GM20000 (cell line): ENCODE data around the gene DNAJC5.
A peak's percentile ranks its signal among the peaks of the same experiment; 100 is the strongest.

Source experiments
- DNase-seq: peaks from one replicate; pipeline ENCODE4 v3.0.0; 2012; ENCODE audit warnings: low spot score
- TF ChIP-seq, protein P1 (sequence below): IDR thresholded peaks from 2 replicates; pipeline ENCODE4 v1.5.1; 2012; ENCODE audit warnings: mild to moderate bottlenecking, control low read depth; ENCODE audit errors: extremely low read depth, missing control alignments

The DNAJC5 gene

GRCh38 chr20:63953764-63954429 is 59.0 kb downstream of the DNAJC5 start:
- TF ChIP-seq, protein P1, sequence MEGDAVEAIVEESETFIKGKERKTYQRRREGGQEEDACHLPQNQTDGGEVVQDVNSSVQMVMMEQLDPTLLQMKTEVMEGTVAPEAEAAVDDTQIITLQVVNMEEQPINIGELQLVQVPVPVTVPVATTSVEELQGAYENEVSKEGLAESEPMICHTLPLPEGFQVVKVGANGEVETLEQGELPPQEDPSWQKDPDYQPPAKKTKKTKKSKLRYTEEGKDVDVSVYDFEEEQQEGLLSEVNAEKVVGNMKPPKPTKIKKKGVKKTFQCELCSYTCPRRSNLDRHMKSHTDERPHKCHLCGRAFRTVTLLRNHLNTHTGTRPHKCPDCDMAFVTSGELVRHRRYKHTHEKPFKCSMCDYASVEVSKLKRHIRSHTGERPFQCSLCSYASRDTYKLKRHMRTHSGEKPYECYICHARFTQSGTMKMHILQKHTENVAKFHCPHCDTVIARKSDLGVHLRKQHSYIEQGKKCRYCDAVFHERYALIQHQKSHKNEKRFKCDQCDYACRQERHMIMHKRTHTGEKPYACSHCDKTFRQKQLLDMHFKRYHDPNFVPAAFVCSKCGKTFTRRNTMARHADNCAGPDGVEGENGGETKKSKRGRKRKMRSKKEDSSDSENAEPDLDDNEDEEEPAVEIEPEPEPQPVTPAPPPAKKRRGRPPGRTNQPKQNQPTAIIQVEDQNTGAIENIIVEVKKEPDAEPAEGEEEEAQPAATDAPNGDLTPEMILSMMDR, result no peak
- no peak for DNase-seq

DNA sequence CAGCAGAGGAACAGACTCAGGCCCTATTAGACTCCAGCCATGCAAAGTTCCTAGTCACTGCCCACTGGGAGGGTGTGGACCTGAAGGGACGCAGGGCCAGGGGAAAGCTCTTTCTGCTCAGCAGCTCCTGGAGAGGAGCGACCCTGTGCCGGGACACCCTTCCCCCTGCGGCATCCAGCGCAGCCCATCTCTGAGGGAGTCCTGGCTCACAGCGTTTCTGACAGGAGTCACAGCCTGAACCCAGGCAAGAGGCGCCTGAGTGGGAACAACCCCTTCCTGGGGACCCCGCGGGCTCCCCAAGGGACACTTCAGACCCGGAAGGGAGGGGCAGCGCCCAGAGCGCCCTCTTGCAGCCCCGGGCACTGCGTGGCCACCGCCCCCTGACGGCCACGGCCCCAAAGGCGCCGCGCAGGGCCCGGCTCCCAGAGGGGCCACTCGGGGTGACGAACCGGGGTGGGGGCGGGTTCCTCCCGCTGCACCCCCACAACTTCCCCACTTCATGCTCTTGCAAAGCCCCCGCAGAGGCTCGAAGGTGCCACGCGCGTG is 60.4 kb downstream of the DNAJC5 start:
- DNase-seq, result peak; percentile 80
- TF ChIP-seq, protein P1, result peak; percentile 32

DNA sequence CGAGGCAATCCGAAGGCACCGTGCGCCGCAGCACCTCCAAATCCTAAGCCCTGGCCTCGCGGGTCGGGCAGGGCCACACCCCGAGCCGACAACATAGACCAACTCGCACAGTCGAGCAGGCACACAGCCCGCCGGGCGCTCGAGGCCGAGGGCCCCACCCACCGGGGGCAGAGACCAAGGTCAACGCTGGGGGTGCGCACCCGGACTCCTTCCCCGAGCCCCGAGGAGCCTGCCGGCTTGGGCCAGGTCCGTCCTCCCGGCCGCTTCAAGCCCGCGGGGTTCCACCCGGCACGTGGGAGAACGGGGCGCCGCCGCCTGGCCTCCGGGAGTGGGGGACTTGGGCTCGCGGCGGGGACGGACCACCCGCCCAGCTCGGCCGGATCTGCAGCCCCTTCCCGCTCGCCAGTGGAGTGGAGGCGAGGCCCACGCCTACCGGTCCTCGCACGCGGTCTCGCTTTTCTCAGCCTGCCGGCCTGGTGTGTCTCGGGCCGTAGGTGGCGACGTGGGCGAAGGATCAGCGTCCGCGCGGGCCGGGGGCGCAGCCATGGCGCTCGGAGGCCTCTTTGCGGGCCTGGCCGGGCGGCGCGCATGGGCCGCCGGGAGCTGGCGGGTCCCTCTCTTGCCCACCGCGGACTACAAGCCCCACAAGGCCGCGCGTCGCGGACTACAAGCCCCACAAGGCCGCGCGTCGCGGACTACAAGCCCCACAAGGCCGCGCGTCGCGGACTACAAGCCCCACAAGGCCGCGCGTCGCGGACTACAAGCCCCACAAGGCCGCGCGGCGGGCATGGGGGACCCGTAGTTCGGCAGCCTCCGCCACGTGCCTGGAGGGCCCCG is 61.1 kb downstream of the DNAJC5 start, which contains the start of gene UCKL1:
UCKL1 (minus strand) TSS at position 590 of the 837 bp plus-strand sequence; CDS start at position 546, 44 bp downstream.
- peak; percentile 97 for DNase-seq
- TF ChIP-seq, protein P1, result no peak

DNA sequence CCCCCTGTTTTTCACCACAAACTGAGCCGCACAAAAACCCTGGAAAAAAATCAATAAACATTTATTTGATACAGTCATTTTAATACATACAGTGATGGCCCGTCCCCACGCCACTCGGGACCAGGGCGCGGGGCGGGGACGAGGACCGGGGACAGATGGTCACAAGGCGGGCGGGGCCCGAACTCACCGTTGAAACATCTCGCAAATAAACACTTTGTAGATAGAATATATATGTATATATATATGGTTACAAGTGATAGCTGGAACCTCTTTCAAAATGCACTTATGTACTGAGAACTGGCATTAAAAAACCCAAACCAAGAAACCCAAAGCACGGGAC is 61.7 kb downstream of the DNAJC5 start:
- TF ChIP-seq, protein P1, result no peak
- no peak for DNase-seq

DNA sequence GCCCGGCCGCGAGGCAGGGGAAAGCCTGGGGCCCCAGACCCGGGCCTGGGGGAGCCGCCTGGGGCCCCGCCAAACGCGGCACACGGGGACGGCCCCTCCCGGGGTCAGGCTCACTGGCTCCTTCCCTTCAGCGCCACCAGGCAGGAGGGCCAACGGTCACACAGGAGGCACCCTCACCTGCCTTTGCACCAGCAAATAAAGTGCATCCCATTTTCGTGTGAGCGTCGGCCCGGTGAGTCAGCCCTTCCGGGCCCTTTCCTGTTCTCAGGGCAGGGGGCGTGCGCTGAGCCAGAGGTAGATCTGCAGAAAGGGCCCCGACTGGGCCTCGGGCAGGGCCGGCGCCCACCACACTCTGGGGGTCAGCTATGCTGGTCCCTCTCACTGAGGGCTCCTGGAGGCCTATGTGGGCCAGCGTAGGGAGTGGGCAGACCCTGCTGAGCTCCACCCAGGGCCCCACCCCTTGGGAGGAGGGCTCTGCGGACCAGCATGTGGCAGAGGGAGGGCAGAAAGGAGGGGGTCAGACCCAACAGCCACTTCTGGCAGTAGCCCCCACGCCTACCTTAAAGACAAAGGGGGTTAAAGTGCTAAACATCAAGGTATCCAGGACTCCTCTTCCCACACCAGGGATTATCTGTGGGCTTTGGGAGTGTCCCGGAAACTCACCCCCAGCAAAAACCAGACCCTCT is 62.2 kb downstream of the DNAJC5 start:
- TF ChIP-seq, protein P1, result no peak
- peak; percentile 78 for DNase-seq

DNA sequence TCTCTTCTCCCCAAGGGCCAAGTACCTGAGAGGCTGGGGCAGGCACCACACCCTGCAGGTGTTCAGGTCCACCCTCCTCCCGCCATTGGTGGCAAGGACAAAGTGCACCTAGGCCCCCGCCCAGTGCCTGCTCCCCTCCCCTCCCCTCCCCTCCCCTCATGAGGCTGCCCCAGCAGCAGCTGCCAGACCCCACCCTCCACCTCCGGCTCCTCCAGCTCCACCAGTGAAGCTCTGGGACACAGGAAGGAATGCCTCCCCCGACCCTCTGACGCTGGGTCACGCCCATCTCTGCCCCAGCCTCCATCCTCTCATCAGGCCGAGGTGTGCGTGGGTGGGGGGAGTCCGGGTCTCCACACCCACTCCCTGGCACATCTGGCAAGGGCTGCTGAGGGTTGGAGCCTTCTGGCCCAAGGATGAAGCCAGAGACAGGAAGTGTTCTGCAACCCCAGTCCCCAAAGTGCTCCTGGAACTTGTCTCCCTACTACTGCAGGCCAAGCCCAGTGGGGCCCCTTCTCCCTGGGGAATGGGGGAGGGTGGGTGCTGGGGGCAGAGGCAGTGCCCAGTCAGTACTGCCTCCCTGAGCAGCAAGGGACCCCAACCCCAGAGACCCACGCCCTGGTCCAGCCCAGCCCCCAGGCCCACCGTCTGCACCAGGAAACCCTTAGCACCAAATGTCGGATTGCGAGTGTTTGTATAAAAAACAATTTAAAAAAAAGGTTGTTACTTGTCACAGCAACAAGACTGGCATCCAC is 62.9 kb downstream of the DNAJC5 start:
- TF ChIP-seq, protein P1, result no peak
- no peak for DNase-seq
